Nephron (organoid): ENCODE data around the gene DHX16.
A peak's percentile ranks its signal among the peaks of the same experiment; 100 is the strongest.
"Not testable (repeated sequence)": the region's sequence is repeated elsewhere in the genome, so short reads cannot be mapped to it uniquely, and the experiment has no call there.

ENCODE experiments used
- H3K27ac Mint-ChIP-seq, 3 experiments: 2 replicates each; pipeline ENCODE4 v1.8.0; 2020; ENCODE audit warnings: mixed read lengths in 3 of 3, mild to moderate bottlenecking in 2 of 3, moderate library complexity in 1 of 3
- H3K27me3 Mint-ChIP-seq: 2 replicates; pipeline ENCODE4 v1.8.0; 2021; ENCODE audit warnings: low read depth, mild to moderate bottlenecking, moderate library complexity, mixed read lengths
- H3K36me3 Mint-ChIP-seq: 2 replicates; pipeline ENCODE4 v1.8.0; 2020; ENCODE audit warnings: low read depth, mixed read lengths
- H3K4me1 Mint-ChIP-seq: 2 replicates; pipeline ENCODE4 v1.8.0; 2020; ENCODE audit warnings: mixed read lengths
- H3K4me3 Mint-ChIP-seq, 3 experiments: 2 replicates each; pipeline ENCODE4 v1.8.0; 2020; ENCODE audit warnings: mild to moderate bottlenecking in 3 of 3, mixed read lengths in 3 of 3, moderate library complexity in 2 of 3
- H3K9me3 Mint-ChIP-seq: 2 replicates; pipeline ENCODE4 v1.8.0; 2020; ENCODE audit warnings: mixed read lengths
- TF ChIP-seq, protein P1 (sequence below), 3 experiments: fragments of 200-600 bp; sonication (generic); IDR thresholded peaks; one replicate each; pipeline ENCODE4 v1.5.0; 2021; ENCODE audit warnings: antibody characterized with exemption in 3 of 3; ENCODE audit not compliant: unreplicated experiment in 3 of 3

DHX16 gene

DNA sequence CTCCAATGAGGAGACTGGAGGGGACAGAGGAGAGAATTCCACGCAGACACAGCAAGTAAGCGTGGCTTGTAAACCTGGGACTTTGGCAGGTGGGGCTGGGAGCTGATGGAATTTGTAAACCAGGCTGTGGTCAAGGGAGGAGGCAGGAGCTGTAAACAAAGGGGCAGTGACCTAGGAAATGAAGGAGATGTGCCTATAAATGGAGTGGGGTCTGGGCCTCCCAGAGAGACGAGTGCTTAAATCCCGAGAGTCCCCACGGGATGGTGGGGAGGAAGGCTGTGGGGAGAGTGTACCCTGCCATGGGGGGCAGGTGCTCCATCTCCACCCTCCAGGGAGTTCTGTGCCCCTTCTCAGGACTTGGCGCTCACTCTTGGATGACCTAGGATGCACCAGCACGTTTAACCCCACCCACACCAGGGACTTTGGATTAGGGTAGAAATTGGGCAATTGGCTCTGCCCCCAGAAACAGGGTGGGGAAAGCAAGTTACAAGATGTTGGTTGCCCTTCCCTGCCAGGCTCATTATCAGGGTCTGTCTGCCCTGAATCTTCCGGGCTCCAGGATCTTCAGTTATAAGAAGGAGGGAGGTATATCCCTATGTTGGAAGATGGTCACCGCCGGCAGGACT lies 4.0 kb upstream of the DHX16 start:
- no peak overlapping the region for H3K27ac Mint-ChIP-seq
- H3K9me3 Mint-ChIP-seq, result no peaks in the 10 kb centered on the region
- H3K27me3 Mint-ChIP-seq, result no peaks in the 10 kb centered on the region
- peaks cover 30% of the 10 kb centered on the region for H3K4me1 Mint-ChIP-seq
- H3K4me3 Mint-ChIP-seq, result no peak overlapping the region
- TF ChIP-seq, protein P1, sequence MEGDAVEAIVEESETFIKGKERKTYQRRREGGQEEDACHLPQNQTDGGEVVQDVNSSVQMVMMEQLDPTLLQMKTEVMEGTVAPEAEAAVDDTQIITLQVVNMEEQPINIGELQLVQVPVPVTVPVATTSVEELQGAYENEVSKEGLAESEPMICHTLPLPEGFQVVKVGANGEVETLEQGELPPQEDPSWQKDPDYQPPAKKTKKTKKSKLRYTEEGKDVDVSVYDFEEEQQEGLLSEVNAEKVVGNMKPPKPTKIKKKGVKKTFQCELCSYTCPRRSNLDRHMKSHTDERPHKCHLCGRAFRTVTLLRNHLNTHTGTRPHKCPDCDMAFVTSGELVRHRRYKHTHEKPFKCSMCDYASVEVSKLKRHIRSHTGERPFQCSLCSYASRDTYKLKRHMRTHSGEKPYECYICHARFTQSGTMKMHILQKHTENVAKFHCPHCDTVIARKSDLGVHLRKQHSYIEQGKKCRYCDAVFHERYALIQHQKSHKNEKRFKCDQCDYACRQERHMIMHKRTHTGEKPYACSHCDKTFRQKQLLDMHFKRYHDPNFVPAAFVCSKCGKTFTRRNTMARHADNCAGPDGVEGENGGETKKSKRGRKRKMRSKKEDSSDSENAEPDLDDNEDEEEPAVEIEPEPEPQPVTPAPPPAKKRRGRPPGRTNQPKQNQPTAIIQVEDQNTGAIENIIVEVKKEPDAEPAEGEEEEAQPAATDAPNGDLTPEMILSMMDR (IDR thresholded peaks at IDR 0.05; ENCODE audit: unreplicated experiment in 3 of 3), result no peak
- H3K36me3 Mint-ChIP-seq, result peaks cover 33% of the 10 kb centered on the region

DNA sequence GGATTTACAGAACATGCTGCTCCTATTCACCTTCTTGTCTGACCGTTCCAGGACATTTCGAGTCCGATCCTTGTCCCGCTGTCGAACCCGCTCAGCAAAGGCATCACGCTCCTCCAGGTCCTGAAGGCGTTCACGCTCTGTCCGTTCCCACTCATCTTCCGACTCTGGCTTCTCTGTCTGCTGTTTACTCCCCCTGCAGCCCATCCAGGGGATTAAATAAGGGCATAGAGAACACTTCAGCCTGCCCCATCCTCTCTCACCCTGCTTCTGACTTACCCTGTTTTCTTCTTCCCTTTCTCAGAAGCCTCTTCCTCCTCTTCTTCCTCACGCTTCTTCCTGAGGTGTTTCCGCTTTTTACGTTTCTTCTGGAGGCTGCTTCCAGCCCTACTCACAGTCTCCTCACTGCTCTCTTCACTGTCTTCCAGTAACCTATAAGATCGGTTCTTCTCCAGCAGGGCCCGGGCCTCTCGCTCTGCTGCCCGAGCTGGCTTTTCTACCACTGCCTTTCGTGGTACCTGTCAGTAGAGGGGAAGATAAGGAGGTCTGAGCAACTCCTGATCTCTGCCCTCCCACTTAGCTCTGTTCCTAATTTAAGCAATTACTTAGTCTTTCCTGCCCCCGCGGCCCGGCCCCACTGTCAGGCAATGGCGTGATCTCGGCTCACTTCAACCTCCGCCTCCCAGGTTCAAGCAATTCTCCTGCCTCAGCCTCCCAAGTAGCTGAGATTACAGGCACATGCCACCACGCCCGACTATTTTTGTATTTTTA lies 1.9 kb downstream of the DHX16 start:
- Mint-ChIP-seq H3K4me3 (peak overlapping the region; percentile 79 to 82 (median 80)), H3K27ac (no peak overlapping the region), H3K4me1 (peaks cover 10% of the 10 kb centered on the region), H3K27me3 (no peaks in the 10 kb centered on the region), H3K36me3 (peaks cover 36% of the 10 kb centered on the region), H3K9me3 (no peaks in the 10 kb centered on the region)
- TF ChIP-seq, protein P1 (IDR thresholded peaks at IDR 0.05; ENCODE audit: unreplicated experiment in 3 of 3), result peak in 2 of 3 experiments; percentile 15 to 23

DNA sequence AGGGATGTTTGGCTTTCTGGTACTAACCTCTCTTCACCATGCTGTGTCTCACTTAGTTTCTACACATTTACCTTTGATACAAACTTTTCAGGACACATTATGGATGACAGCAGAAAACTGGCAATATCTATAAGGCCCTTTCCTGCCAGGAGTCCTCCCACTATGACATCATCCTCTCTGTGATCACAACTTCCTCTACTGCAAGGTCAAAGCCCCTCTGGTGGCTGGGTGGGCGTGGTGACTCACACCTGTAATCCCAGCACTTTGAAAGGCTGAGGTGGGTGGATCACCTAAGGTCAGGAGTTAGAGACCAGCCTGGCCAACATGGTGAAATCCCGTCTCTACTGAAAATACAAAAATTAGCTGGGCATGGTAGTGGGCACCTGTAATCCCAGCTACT lies 6.5 kb downstream of the DHX16 start:
- not testable (repeated sequence) for H3K27me3 Mint-ChIP-seq, H3K4me3 Mint-ChIP-seq, H3K27ac Mint-ChIP-seq, H3K4me1 Mint-ChIP-seq, H3K9me3 Mint-ChIP-seq
- peaks cover 66% of the 10 kb centered on the region for H3K36me3 Mint-ChIP-seq

DNA sequence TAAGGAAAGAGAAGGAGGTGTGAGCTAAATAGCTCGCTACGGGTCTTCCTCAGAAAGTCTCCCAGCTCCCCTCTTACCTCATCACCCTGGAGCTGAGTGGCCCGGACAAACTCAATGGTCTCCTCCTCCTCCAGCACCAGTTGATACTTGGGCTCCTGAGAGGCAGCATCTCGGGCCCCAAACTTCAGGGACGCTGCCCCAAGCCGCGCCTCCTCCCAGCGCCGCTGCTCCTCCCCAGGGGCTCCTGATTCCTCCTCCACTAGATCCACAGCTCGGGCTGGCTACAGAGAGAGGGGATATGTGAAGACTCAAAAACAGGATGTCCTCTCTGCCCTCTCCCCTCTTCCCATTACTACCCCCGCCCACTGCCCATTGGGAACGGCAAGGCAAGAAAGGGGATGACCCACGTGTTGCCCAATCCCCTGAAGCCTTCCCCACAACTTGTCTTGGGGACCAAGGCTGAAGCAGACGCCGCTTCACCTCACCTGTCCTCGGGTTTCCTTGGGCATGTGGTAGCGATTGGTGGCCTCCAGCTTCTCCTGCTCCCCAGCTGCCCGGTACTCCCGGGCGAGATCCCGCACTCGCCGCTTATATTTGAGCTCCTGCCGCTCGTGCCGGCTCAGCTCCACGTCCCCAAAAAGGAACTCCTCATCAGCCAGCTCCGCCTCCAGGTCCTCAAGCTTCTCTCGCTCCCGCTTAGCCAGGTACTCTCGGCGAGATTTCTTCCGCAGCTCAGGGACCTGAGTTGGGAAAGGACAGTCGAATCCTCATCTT lies 7.6 kb downstream of the DHX16 start:
- H3K27me3 Mint-ChIP-seq, result no peaks in the 10 kb centered on the region
- TF ChIP-seq, protein P1 (IDR thresholded peaks at IDR 0.05; ENCODE audit: unreplicated experiment in 3 of 3), result no peak
- no peaks in the 10 kb centered on the region for H3K9me3 Mint-ChIP-seq
- H3K36me3 Mint-ChIP-seq, result peaks cover 59% of the 10 kb centered on the region
- no peak overlapping the region for H3K27ac Mint-ChIP-seq
- no peak overlapping the region for H3K4me3 Mint-ChIP-seq
- H3K4me1 Mint-ChIP-seq, result no peaks in the 10 kb centered on the region

DNA sequence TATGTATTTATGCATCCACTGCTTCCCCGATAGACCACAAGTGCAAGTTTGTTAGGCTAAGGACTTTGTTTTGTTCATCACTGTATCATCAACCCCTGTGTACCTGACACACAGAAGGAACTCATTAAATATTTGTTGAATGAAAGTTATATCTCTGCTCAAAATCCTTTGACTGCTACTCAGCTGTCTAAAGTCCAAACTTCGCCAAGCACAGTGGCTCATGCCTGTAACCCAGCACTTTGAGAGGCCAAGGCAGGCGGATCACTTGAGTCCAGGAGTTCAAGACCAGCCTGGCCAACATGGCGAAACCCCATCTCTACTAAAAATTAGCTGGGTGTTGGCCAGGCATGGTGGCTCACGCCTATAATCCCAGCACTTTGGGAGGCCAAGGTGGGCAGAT lies 14.9 kb downstream of the DHX16 start:
- not testable (repeated sequence) for H3K9me3 Mint-ChIP-seq, H3K27me3 Mint-ChIP-seq, H3K4me3 Mint-ChIP-seq, H3K4me1 Mint-ChIP-seq
- Mint-ChIP-seq H3K36me3 (peaks cover 64% of the 10 kb centered on the region), H3K27ac (peak overlapping the region in 1 of 3 experiments; percentile 50)

DNA sequence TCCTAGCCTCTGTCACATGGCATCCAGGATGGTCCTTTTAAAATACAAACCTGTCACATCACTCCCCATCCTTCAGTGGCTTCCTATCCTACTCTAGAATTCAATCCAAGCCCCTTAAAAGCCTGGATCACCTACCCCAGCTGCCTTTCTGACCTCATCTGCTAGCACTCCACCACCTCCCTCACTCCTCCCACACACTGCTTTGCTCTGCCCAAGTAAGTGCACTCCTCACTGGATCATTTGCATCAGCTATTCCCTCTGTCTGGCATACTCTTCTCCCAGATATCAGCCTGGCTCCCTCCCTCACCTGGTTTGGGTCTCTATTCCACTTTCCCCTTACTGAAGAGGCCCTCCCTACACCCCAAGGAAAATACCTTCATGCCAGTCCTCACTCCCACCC lies 15.4 kb downstream of the DHX16 start:
- Mint-ChIP-seq H3K4me3 (no peak overlapping the region), H3K36me3 (peaks cover 64% of the 10 kb centered on the region), H3K4me1 (no peaks in the 10 kb centered on the region), H3K27me3 (no peaks in the 10 kb centered on the region), H3K9me3 (no peaks in the 10 kb centered on the region), H3K27ac (peak overlapping the region in 2 of 3 experiments; percentile 12 to 50)
- TF ChIP-seq, protein P1 (IDR thresholded peaks at IDR 0.05; ENCODE audit: unreplicated experiment in 3 of 3), result no peak
